ENCODE results near the gene SLC6A18. TPM values are rescaled to one million over a fixed set of nuclear protein-coding genes. Genes with fewer than 3 reads are reported as not detected.
"Not testable (repeated sequence)": the region's sequence is repeated elsewhere in the genome, so short reads cannot be mapped to it uniquely, and the experiment has no call there.

SLC6A18 gene
- total RNA-seq, 1 donor from 2014 or later, result not detected

DNA sequence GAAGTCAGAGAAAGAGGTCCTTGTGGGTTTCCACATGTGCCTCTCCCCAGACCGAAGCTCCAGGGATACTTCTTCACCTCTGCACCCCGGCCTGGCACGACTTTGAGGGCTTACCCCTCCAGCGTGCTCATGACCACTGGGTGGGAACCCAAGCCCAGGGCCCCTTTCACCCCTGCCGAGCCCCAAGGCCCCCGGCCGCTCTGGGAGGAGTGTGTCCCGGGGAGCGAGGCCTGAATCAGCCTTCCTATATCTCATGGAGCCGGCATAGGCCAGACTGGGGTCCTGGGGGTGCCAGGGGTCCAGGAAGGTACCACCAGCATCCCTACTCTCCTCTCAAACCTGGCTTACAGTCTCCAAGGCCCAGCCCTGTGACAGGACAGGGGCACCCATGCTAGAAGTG, 52.6 kb downstream of the SLC6A18 start:
- DNase-seq, result no peak

DNA sequence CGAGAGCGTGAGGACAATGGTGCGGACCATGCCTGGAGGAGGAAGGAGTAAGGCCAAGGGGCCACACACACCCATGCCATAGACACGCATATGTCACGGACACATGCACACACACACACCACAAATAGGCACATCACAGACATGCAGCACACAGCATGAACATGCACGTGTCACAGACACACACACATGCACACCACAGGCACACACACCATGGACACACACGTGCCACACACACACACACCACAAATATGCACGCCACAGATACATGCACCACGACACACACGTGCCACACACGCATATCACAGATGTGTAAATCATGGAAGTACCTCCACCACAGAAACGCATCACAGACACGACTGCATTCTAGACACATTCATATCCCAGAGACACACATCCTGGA, 53.0 kb downstream of the SLC6A18 start:
- no peak for DNase-seq

DNA sequence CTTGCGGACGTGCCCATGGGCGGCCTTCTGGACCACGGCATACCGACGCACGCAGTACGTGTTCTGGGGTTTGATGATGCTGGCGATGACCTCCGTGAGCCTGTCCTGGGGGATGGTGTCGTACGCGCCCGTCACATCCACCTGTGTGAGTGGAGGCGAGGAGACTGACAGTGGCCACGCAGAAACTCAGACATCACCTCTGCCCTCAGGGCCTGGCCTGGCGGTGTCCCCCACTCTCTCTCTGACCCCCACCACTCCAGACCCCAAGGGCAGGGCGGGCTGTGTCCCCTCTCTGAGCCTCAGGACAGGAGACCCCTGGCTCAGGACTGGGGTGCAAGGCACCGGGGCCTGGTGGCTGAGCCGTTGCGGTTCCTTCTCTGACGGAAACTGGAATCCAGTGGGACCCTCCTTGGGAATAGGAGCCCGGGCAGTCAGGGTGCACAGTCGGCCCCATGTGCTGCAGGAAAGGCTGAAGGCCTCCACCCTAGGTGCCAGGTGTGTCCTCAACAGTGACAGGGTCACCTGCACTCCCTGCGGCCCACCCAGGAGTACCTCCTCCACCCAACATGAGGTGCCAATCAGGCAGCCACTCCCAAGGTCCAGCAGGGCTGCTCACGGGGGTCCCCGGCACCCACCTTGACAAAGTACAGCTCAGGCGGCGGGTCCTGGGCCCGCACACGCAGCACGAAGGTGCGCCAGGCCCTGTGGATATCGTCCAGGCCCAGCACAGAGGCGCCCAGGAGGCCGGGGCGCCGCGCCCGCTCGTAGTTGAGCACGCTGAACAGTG, 53.7 kb downstream of the SLC6A18 start:
- DNase-seq, result no peak

DNA sequence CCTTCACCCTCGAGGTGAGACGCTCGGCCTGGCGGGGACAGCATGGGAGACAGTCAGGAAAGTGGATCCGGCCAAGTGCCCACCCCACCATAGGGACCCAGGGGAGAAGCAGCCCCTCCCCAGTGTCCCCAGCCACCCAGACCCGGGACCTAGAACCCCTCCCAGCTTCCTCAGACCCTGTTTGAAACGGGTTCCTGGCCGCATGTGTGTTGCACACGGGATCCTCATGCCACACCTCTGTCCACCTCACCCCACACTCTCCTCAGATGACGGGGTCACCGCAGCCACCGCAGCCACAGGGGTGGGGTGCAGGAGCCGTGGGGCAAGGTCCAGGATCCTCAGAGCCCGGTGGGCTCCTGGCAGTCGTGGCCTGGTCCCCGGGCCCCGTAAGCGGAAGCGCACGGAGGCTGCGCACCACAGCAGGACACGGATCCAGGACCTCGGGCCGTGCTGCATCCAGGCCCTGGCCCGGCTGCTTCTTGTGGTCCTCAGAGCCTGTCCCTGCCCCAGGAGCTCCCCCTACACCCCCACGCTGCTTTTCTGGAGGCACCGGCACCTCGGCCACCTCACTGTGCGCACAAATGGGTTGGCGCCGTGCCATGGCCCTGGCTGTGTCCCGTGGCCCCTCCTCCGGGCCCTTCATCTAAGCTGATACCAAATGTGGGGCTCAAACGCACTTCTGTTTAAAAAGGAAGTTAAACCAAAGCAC, 54.4 kb downstream of the SLC6A18 start:
- no peak for DNase-seq

DNA sequence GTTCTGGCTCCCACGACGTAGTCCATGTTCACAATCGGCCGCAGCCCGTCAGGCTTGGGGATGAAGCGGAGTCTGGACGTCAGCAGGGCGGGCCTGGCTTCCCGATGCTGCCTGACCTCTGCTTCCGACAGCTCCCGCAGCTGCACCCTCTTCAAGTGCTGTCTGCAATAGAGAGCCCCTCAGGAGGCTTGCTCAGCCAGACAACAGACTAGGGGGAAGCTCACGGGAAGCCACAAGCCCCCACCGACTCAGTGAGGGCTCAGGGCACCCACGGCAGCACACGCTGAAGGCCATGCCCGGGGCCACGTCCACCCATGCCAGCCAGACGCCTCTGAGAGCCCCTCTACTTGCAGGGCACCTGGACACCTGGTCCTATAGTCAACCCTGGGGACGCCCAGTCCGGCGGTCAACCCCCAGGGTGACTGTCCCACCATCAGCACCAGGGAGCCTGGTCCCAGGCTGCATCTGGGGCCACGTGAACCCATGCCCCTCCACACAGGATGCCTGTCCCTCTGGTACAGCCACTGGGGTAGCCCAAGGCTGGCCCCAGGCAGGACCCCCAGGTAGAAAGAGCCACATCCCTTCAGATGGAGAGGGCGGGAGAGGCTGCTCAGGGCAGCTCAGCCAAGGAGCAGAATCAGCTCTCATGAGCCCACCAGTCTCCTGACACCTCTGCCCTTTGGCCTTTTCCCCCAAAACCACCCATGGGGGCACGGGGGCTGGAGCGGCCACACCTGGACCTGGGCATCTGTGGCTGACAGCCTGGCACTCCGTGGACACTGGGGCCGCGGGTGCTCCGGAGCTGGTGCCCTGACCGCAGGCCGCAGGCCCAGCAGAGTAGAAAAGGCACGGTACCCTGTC, 55.2 kb downstream of the SLC6A18 start:
- DNase-seq, result no peak

DNA sequence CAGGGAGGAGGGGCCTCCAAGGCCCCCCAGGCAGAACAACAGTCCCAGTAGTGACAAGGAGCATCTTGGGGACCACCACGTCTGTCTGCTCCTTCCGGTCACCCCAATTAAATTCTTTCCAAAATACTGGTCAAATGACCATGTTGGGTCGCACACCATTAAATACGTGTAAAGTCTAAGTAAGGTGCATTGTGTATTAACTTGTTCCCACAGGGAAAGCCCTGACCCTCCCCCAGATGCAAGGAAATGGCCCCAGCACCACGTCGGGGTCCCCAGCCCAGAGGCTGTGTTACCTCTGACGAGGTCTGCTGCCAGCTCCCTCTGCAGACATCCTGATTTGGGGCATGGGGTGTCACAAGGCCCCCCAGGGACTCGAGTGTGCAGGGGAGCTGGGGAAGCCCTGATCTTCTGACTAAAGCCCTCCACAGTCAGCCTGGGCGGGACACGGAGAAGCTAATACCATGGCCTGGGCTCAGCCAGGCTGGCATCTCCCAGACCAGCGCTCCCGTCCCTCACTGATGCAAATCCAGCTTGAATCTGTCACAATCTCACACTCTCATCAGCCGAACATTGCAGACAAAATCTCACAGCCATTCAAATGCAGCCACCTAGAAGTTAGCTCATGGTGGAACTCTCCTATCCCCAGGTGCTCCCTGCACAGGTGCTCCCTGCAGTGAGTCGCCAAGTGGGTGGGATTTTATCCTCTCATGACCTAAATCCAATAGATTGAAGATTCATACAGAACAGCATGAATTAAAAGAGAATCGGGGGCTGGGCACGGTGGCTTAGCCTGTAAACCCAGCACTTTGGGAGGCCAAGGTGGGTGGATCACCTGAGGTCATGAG, 56.1 kb downstream of the SLC6A18 start:
- no peak for DNase-seq

DNA sequence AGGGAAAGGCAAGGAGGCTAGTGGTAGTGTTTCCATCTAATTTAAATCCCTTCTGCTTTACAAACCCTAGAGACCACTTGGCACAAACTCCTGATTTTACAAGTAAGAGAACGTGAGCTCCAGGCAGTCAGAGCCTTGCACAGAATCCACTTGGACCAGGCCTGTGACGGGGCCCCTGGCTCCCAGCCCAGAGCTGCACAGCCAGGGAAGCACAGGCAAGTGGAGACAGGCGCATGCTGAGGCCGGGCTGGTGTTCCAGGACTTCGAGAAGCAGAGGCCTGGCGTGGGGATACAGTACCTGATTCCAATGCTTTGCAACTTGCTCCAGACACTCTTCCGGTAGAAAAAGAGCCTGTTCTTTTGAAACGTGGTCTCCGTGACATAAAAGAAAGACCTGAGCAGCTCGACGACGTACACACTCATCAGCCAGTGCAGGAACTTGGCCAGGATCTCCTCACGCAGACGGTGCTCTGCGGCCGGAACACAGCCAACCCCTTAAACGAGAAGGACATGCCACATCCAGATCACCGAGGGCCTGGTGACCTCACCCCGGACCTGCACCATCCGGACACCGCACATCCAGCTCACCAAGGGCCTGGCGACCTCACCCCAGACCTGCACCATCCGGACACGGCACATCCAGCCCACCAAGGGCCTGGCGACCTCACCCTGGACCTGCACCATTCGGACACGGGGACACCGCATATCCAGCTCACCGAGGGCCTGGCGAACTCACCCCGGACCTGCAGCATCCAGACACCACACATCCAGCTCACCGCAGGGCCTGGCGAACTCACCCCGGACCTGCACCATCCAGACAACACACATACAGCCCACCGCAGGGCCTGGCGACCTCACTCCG, 57.2 kb downstream of the SLC6A18 start:
- DNase-seq, result peak; percentile 62

DNA sequence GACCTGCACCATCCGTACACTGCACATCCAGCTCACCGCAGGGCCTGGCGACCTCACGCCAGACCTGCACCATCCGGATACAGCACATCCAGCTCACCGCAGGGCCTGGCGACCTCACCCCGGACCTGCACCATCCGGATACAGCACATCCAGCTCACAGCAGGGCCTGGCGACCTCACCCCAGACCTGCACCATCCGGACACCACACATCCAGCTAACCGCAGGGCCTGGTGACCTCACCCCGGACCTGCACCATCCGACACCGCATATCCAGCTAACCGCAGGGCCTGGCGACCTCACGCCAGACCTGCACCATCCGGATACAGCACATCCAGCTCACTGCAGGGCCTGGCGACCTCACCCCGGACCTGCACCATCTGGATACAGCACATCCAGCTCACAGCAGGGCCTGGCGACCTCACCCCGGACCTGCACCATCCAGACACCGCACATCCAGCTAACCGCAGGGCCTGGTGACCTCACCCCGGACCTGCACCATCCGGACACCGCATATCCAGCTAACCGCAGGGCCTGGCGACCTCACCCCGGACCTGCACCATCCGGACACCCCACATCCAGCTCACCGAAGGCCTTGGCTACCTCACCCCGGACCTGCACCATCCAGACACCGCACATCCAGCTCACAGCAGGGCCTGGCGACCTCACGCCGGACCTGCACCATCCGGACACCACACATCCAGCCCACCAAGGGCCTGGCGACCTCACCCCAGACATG, 58.0 kb downstream of the SLC6A18 start:
- not testable (repeated sequence) for DNase-seq

DNA sequence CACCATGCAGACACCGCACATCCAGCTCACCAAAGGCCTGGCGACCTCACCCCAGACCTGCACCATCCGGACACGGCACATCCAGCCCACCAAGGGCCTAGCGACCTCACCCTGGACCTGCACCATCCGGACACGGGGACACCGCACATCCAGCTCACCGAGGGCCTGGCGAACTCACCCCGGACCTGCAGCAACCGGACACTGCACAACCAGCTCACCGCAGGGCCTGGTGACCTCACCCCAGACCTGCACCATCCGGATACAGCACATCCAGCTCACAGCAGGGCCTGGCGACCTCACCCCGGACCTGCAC, 58.5 kb downstream of the SLC6A18 start:
- DNase-seq, result not testable (repeated sequence)

DNA sequence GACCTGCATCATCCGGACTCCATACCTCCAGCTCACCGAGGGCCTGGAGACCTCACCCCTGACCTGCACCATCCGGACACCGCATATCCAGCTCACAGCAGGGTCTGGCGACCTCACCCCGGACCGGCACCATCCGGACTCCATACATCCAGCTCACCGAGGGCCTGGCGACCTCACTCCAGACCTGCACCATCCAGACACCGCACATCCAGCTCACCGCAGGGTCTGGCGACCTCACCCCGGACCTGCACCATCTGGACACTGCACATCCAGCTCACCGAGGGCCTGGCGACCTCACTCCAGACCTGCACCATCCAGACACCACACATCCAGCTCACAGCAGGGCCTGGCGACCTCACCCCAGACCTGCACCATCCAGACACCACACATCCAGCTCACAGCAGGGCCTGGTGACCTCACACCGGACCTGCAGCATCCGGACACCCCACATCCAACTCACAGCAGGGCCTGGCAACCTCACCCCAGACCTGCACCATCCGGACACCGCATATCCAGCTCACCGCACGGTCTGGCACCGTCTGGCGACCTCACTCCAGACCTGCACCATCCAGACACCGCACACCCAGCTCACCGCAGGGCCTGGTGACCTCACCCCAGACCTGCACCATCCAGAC, 59.3 kb downstream of the SLC6A18 start:
- not testable (repeated sequence) for DNase-seq

DNA sequence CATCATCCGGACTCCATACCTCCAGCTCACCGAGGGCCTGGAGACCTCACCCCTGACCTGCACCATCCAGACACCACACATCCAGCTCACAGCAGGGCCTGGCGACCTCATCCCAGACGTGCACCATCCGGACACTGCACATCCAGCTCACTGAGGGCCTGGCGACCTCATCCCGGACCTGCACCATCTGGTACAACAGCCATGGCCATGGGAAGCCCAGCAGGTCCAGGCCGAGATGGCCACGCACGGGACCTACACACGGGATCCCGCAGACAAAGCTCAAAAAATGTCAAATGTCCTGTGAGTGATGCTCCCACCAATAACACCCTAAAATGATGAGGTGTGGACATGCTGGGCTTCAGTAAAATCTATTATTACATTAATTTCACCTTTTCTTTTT, 60.0 kb downstream of the SLC6A18 start:
- DNase-seq, result no peak

DNA sequence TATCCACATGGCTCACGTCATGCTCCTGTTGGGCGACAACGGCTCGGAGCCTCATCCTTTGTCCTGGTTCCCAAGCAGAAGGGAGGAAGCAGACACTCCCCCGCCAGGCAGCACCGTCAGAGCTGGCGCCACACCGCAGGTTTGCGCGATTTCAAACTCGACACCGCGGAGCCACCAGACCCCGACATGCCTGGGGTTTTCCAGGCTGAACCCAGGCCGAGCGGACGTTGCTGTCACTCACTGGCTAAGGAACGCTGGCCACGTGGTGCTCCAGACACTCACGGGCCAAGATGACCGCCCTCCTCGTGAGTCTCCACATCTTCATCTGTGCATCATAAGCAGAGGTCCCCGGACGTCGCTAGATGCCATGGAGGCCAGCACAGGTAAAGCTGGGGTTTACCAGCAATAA, 60.7 kb downstream of the SLC6A18 start:
- DNase-seq, result no peak

DNA sequence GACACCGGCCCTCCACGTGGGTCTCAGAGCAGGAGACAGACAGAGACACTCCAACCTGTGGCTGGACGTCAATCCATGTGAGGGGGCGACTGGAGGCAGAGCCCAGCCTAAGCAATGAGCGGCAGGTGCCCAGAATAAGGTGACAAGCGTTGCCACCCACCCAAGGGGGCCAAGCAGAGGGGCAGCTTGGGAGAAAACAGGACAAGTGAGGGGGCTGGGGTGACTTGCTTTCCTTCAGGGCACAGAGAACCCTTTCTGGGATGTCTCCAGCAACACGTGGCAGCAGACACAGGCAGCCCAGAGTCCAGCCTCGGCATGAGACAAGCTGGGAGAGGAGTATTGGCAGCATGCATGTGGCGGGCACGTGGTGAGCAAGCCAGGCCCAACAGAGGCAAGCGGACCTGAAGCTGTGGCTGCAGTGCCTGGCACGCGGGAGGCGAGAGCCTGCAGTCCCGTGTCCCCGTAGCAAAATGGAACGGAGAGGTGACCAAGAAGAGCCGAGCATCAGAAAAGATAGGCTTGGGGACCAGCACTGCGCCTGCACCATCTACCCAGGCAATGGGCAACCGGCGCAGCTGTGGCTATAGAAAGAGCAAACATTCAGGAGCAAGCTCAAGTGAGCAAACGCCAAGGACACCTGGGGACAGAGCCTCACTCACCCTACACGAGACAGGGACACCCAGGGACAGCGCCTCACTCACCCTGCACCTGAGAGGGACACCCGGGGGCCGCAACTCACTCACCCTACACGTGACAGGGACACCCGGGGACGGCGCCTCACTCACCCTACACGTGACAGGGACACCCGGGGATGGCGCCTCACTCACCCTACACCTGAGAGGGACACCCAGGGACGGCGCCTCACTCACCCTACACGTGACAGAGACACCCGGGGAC, 63.5 kb downstream of the SLC6A18 start:
- no peak for DNase-seq

DNA sequence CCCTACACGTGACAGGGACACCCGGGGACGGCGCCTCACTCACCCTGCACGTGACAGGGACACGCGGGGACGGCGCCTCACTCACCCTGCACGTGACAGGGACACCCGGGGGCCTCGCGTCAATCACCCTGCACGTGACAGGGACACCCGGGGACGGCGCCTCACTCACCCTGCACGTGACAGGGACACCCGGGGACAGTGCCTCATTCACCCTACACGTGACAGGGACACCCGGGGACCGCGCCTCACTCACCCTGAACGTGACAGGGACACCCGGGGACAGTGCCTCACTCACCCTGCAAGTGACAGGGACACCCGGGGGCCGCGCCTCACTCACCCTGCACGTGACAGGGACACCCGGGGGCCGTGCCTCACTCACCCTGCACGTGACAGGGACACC, 64.4 kb downstream of the SLC6A18 start:
- DNase-seq, result not testable (repeated sequence)

DNA sequence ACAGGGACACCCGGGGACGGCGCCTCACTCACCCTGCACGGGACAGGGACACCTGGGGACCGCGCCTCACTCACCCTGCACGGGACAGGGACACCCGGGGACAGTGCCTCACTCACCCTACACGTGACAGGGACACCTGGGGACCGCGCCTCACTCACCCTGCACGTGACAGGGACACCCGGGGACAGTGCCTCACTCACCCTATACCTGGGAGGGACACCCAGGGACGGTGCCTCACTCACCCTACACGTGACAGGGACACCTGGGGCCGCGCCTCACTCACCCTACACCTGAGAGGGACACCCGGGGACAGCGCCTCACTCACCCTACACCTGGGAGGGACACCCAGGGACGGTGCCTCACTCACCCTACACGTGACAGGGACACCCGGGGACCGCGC, 65.8 kb downstream of the SLC6A18 start:
- not testable (repeated sequence) for DNase-seq

DNA sequence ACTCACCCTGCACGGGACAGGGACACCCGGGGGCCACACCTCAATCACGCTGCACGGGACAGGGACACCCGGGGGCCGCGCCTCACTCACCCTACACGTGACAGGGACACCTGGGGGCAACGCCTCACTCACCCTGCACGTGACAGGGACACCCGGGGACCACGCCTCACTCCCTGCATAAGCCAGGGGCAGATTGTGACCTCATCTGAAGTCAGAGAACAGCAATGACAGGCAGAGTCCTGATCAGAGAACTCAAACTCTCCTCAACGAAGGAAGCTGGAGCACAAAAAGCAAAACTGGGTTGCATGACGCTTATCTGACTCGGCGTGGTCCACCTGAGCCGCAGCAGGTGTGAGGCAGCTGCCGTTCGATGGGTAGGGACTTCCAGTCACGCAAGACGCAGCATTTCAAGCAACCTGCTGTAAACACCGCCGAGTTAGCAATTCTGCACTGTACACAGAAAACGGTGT, 66.5 kb downstream of the SLC6A18 start:
- no peak for DNase-seq

DNA sequence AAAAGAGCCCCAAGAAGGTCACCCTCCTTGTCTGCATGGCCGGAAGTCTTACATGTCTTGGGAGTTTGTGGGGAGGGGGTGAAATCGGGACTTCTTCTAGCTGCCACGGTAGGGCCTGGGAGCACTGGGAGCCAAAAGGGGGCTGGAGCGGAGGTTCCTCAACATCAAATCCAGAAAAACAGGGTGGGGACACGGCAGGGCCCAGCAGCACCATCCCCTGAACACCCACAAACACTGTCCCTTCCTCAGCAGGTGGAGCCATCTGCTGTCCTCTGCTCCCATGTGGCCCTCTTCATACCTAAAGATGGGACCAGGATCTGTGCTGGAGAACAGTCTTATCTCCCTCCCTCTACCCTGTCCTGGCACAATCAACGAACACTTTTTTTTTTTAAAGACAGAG, 67.0 kb downstream of the SLC6A18 start:
- DNase-seq, result no peak

DNA sequence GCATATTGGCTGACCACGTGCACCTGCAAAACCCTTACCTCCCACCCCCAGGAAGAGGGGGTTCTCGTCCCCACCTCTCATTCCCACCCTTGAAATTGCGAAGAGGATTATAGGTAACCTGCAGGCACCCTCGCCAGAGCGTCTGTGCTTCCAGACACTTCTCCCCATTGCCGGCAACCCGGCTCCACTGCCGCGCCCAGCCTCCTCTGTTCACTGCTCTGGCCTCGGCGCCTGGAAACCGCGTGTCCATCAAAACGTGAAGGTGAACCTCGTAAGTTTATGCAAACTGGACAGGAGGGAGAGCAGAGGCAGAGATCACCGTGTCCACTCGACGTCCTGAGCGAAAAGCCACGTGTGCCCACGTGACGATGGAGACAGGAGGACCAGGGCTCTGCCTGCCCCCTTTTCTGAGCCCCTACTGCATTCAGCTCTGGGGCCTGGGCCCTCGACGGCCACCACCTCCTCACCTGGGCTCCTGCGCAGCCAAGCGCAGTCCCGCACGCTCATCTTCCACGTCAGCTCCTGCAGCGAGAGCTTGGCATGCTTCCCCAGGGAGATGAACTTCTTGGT, 67.8 kb downstream of the SLC6A18 start:
- DNase-seq, result no peak

Measured in tongue (tissue), 2 donors.